Esophagus muscularis mucosa (tissue), 4 donors: Measurements from ENCODE around the gene ZFAND5.

ENCODE experiments used
- EP300 ChIP-seq: sonication (generic); formaldehyde crosslinking; IDR thresholded peaks from one replicate; pipeline ENCODE4 v1.6.1; 2017; ENCODE audit warnings: antibody characterized with exemption
- POLR2A ChIP-seq: fragments of 450-650 bp; IDR thresholded peaks from one replicate; pipeline ENCODE4 v1.6.1; 2017; ENCODE audit warnings: antibody characterized with exemption, moderate library complexity, mild to moderate bottlenecking, low read depth
- POLR2AphosphoS5 ChIP-seq, 2 donors: sonication (generic); formaldehyde crosslinking; IDR thresholded peaks; one replicate each; pipeline ENCODE4 v1.6.1; 2017; ENCODE audit warnings: antibody characterized with exemption in 2 of 2
- TF ChIP-seq, protein P1 (sequence below), 3 experiments: fragments of 200-600 bp in 2 of 3; fragments of 450-650 bp in 1 of 3; sonication (generic) in 2 of 3; IDR thresholded peaks; one replicate each; pipeline ENCODE4 v1.5.1; 2017 to 2019; ENCODE audit warnings: antibody characterized with exemption in 3 of 3, mild to moderate bottlenecking in 2 of 3, moderate library complexity in 1 of 3

GRCh38 chr9:72353455-72354116 lies 11.4 kb downstream of the ZFAND5 start:
- TF ChIP-seq, protein P1, sequence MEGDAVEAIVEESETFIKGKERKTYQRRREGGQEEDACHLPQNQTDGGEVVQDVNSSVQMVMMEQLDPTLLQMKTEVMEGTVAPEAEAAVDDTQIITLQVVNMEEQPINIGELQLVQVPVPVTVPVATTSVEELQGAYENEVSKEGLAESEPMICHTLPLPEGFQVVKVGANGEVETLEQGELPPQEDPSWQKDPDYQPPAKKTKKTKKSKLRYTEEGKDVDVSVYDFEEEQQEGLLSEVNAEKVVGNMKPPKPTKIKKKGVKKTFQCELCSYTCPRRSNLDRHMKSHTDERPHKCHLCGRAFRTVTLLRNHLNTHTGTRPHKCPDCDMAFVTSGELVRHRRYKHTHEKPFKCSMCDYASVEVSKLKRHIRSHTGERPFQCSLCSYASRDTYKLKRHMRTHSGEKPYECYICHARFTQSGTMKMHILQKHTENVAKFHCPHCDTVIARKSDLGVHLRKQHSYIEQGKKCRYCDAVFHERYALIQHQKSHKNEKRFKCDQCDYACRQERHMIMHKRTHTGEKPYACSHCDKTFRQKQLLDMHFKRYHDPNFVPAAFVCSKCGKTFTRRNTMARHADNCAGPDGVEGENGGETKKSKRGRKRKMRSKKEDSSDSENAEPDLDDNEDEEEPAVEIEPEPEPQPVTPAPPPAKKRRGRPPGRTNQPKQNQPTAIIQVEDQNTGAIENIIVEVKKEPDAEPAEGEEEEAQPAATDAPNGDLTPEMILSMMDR (IDR thresholded peaks at IDR 0.05), result no peak
- no peak for TF ChIP-seq POLR2A
- peak; percentile 25 to 69 for TF ChIP-seq POLR2AphosphoS5 (IDR thresholded peaks at IDR 0.05)
- no peak for TF ChIP-seq EP300
